Panc1 (cell line): ENCODE data around the gene QPCT. TPM values are rescaled to one million over a fixed set of nuclear protein-coding genes. Genes with fewer than 3 reads are reported as not detected.

Experiments
- ATAC-seq: fragments of 200-7000 bp; cut with Tn5 transposase; 2 replicates; pipeline ENCODE4 v1.9.1; 2020; ENCODE audit warnings: mild to moderate bottlenecking, moderate library complexity
- BruUV-seq: library from RNA; stranded (reverse); fragments of 400-500 nt; replicated peaks from 2 replicates; lab custom pipeline; 2021; lab: Mats Ljungman, UMichigan
- CTCF ChIA-PET: fragments of 300-600 bp; sonication (Branson Sonifier 250); formaldehyde crosslinking; loops from one replicate; lab custom pipeline; 2022; ENCODE audit warnings: antibody characterized with exemption; lab: Charles Lee
- POLR2A ChIA-PET: fragments of 300-600 bp; sonication (Branson Sonifier 250); formaldehyde crosslinking; loops from one replicate; lab custom pipeline; 2022; ENCODE audit warnings: antibody characterized with exemption; lab: Charles Lee
- DNase-seq: peaks from one replicate; pipeline ENCODE4 v3.0.0-alpha.2; 2010; ENCODE audit warnings: low read depth, low spot score
- H3K27ac ChIP-seq: 2 replicates; pipeline ENCODE4 v1.5.1; 2011; ENCODE audit warnings: mild to moderate bottlenecking, low read length, inconsistent platforms
- H3K27me3 ChIP-seq: fragments of 200-500 bp; sonication (Bioruptor generic); 2 replicates; pipeline ENCODE4 v1.6.0; 2014; ENCODE audit warnings: low read length, inconsistent platforms; ENCODE audit not compliant: control insufficient read depth, insufficient read depth
- H3K36me3 ChIP-seq: fragments of 200-500 bp; sonication (Bioruptor generic); 2 replicates; pipeline ENCODE4 v1.5.1; 2014; ENCODE audit warnings: inconsistent platforms, mild to moderate bottlenecking, low read length, moderate library complexity; ENCODE audit not compliant: control insufficient read depth, insufficient read depth
- H3K4me1 ChIP-seq: 2 replicates; pipeline ENCODE4 v1.5.1; 2011; ENCODE audit warnings: inconsistent platforms, mild to moderate bottlenecking, low read length, moderate library complexity; ENCODE audit not compliant: control insufficient read depth, insufficient read depth
- H3K4me3 ChIP-seq, 2 experiments: 2 replicates each; pipeline ENCODE4 v1.5.1; 2011 to 2012; ENCODE audit warnings: low read depth in 2 of 2, low read length in 2 of 2, mild to moderate bottlenecking in 2 of 2, inconsistent platforms in 1 of 2, moderate library complexity in 1 of 2
- H3K9me3 ChIP-seq: fragments of 200-500 bp; sonication (Bioruptor generic); 2 replicates; pipeline ENCODE4 v1.5.1; 2014; ENCODE audit warnings: low read depth, mild to moderate bottlenecking, inconsistent platforms, low read length, moderate library complexity; ENCODE audit not compliant: control insufficient read depth, insufficient read depth
- POLR2AphosphoS5 ChIP-seq: IDR thresholded peaks from 2 replicates; pipeline ENCODE4 v1.6.1; 2012; ENCODE audit warnings: mild to moderate bottlenecking, low read depth, low read length, moderate library complexity
- SIN3A ChIP-seq: IDR thresholded peaks from 2 replicates; pipeline ENCODE4 v1.6.1; 2012; ENCODE audit warnings: low read depth, mild to moderate bottlenecking, low read length, moderate library complexity, borderline replicate concordance; ENCODE audit not compliant: insufficient read depth
- TCF7L2 ChIP-seq: IDR thresholded peaks from 2 replicates; pipeline ENCODE4 v1.6.1; 2011; ENCODE audit warnings: mild to moderate bottlenecking, low read depth, low read length, inconsistent platforms
- in situ Hi-C: cut with HindIII; loops from 2 replicates; pipeline ENCODE4 v1.10.0; 2016; ENCODE audit warnings: low sequenced_read_pairs, low pct_unique_long_range_greater_than_20kb
- intact Hi-C: fragments of 100-400 bp; cut with micrococcal nuclease; formaldehyde crosslinking; loops from one replicate; pipeline ENCODE4 v1.10.0; 2022; ENCODE audit not compliant: unreplicated experiment
- total RNA-seq: library from RNA; stranded (reverse); gene quantifications from one replicate; pipeline ENCODE4 v1.2.1, GENCODE V29; 2021; ENCODE audit not compliant: unreplicated experiment
- TF ChIP-seq, protein P1 (sequence below): fragments of 450-650 bp; IDR thresholded peaks from 2 replicates; pipeline ENCODE4 v1.5.1; 2017; ENCODE audit warnings: mild to moderate bottlenecking
- TF ChIP-seq, protein P2 (sequence below), 2 experiments: IDR thresholded peaks; 2 replicates each; pipeline ENCODE4 v1.6.1; 2011 to 2012; ENCODE audit warnings: low read depth in 2 of 2, control low read depth in 1 of 2, low read length in 1 of 2, mild to moderate bottlenecking in 1 of 2, moderate library complexity in 1 of 2; ENCODE audit not compliant: insufficient read depth in 1 of 2

The QPCT gene
- total RNA-seq, 1 experiment from 2014 or later: 2.3 TPM

DNA sequence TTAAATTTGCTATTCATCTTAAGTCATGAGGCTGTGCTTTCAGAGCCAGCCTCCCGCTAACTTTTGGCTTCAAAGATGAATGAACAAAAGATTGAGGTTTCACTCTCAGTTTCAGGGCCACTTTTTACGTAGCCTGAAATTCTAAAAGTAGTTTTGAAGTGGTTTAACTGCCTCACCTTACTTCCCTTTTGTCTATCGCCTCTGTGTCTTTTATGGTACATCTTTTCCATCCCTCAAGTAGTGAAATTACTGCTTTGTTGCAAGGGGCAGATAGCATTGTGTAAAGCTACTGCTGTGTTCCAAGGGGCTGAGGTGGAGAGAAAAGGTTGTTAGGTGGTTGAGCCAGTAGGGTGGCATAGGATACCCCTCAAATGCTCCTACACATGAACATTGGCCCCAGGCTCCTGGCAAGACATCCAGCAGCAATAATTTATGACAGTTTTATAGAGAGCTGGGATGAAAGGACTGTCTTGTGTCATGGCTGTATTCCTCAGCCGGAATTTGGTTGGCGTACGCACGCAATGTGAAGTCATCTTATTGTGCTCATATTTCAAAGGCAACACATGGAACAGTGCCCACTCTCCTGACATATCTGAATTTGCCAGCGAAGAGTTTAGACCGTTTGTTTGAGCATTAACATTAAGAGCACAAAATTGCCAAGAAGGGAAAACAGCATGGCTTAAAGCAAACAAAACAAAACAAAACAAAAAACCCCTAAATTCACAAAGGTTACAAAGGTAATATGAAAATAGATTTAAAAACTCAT lies 32.2 kb downstream of the QPCT start:
- intact Hi-C loops (no loop called here), in situ Hi-C loops (no loop called here)
- Histone ChIP-seq H3K36me3 (no peaks in the 10 kb centered on the region), H3K4me1 (no peaks in the 10 kb centered on the region), H3K4me3 (no peak overlapping the region), H3K27me3 (peaks cover 8% of the 10 kb centered on the region; the same call in 1 of the 2 replicates), H3K27ac (no peak overlapping the region), H3K9me3 (no peaks in the 10 kb centered on the region)
- TF ChIP-seq, protein P1, sequence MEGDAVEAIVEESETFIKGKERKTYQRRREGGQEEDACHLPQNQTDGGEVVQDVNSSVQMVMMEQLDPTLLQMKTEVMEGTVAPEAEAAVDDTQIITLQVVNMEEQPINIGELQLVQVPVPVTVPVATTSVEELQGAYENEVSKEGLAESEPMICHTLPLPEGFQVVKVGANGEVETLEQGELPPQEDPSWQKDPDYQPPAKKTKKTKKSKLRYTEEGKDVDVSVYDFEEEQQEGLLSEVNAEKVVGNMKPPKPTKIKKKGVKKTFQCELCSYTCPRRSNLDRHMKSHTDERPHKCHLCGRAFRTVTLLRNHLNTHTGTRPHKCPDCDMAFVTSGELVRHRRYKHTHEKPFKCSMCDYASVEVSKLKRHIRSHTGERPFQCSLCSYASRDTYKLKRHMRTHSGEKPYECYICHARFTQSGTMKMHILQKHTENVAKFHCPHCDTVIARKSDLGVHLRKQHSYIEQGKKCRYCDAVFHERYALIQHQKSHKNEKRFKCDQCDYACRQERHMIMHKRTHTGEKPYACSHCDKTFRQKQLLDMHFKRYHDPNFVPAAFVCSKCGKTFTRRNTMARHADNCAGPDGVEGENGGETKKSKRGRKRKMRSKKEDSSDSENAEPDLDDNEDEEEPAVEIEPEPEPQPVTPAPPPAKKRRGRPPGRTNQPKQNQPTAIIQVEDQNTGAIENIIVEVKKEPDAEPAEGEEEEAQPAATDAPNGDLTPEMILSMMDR: no peak
- TF ChIP-seq TCF7L2 (no peak), SIN3A (no peak), POLR2AphosphoS5 (no peak)
- TF ChIP-seq, protein P2, sequence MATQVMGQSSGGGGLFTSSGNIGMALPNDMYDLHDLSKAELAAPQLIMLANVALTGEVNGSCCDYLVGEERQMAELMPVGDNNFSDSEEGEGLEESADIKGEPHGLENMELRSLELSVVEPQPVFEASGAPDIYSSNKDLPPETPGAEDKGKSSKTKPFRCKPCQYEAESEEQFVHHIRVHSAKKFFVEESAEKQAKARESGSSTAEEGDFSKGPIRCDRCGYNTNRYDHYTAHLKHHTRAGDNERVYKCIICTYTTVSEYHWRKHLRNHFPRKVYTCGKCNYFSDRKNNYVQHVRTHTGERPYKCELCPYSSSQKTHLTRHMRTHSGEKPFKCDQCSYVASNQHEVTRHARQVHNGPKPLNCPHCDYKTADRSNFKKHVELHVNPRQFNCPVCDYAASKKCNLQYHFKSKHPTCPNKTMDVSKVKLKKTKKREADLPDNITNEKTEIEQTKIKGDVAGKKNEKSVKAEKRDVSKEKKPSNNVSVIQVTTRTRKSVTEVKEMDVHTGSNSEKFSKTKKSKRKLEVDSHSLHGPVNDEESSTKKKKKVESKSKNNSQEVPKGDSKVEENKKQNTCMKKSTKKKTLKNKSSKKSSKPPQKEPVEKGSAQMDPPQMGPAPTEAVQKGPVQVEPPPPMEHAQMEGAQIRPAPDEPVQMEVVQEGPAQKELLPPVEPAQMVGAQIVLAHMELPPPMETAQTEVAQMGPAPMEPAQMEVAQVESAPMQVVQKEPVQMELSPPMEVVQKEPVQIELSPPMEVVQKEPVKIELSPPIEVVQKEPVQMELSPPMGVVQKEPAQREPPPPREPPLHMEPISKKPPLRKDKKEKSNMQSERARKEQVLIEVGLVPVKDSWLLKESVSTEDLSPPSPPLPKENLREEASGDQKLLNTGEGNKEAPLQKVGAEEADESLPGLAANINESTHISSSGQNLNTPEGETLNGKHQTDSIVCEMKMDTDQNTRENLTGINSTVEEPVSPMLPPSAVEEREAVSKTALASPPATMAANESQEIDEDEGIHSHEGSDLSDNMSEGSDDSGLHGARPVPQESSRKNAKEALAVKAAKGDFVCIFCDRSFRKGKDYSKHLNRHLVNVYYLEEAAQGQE (IDR thresholded peaks at IDR 0.05; ENCODE audit: insufficient read depth in 1 of 2, low read depth in 2 of 2, low read length in 1 of 2): no peak
- ChIA-PET CTCF (interaction anchor here (0.9 kb wide), 1 partner anchor 20 kb away, joined by 14 read pairs; no protein-coding TSS in a partner anchor), POLR2A (no interaction called here)
- ATAC-seq: no peak
- DNase-seq: no peak
- no TSS peak for BruUV-seq

DNA sequence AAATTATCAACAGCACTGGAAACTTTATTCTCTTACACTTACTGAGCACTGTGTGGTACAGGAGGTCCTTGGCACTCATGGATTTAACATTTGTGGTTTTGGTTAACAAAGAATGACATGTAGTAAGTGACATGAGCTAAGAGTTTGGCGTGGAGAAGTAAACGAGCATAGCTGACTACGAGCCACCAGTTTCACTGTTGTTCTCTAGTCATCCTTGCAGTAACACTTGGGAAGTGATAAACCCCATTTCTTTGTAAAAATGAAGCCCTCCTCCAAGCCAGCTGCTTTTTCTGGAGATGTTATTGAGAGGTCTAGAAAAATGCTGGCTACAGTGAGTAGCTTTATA lies 32.7 kb downstream of the QPCT start:
- in situ Hi-C loops: no loop called here
- H3K4me1 ChIP-seq: no peaks in the 10 kb centered on the region
- no peak overlapping the region for H3K27ac ChIP-seq
- no peaks in the 10 kb centered on the region for H3K36me3 ChIP-seq
- intact Hi-C loops: no loop called here
- POLR2A ChIA-PET: no interaction called here
- TF ChIP-seq POLR2AphosphoS5 (no peak), SIN3A (no peak), TCF7L2 (no peak)
- TF ChIP-seq, protein P1: no peak
- TF ChIP-seq, protein P2 (IDR thresholded peaks at IDR 0.05; ENCODE audit: insufficient read depth in 1 of 2, low read depth in 2 of 2, low read length in 1 of 2): no peak
- H3K9me3 ChIP-seq: no peaks in the 10 kb centered on the region
- ATAC-seq (no peak), DNase-seq (no peak)
- no TSS peak for BruUV-seq
- no peak overlapping the region for H3K4me3 ChIP-seq
- CTCF ChIA-PET: interaction anchor here (0.6 to 0.9 kb wide), 2 partner anchors 19 to 942 kb away, joined by 3 to 14 read pairs; no protein-coding TSS in a partner anchor
- peaks cover 8% of the 10 kb centered on the region; the same call in 1 of the 2 replicates for H3K27me3 ChIP-seq
